NCI-H1436 (cell line): ENCODE results near the gene DGKQ.
"Not testable (repeated sequence)": the region's sequence is repeated elsewhere in the genome, so short reads cannot be mapped to it uniquely, and the experiment has no call there.

Experiments
- DNase-seq: peaks from one replicate; lab custom pipeline; 2025; lab: John Stamatoyannopoulos, UW

DGKQ gene

DNA sequence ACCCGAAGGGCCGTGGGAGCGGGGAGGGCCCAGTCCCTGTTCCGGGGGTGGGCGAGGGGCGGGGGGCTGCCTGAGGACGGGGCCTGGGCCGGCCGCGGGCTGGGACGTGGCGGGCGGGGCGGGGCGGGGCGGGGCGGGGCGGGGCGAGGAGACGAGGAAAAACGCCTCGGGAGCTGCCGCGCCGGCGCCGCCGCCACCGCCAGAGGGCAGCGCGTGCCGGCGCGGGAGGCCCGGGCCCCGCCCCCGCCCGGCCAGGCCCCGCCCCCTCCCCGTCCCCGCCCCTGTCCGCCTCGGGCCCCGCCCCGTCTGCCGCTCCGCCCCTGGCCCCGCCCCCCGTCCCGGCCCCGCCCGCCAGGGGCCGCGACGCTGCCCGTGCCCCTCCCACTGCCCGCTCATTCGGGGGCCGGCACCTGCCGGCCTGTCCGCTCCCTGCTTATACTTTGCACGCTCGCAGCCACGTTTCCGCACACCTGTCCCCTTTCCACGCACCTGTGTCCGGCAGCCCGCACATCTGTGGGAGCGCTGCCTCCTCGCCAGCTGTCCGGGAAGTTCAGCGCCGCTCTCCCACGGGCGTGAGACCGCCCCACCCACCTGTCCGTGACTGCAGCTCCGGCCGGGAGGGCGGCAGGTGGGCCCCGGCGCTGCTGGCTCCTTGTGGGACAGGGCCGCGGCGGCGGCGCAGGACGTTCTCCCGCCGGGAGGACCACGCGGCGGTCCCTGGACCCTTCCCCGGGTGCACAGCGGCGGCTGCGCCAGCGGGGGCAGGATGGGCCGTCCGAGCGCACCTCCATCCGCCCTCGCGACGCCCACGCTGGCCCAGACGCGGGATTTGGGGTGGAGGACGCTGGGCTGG, 36.4 kb upstream of the DGKQ start:
- DNase-seq = peak; percentile 61

DNA sequence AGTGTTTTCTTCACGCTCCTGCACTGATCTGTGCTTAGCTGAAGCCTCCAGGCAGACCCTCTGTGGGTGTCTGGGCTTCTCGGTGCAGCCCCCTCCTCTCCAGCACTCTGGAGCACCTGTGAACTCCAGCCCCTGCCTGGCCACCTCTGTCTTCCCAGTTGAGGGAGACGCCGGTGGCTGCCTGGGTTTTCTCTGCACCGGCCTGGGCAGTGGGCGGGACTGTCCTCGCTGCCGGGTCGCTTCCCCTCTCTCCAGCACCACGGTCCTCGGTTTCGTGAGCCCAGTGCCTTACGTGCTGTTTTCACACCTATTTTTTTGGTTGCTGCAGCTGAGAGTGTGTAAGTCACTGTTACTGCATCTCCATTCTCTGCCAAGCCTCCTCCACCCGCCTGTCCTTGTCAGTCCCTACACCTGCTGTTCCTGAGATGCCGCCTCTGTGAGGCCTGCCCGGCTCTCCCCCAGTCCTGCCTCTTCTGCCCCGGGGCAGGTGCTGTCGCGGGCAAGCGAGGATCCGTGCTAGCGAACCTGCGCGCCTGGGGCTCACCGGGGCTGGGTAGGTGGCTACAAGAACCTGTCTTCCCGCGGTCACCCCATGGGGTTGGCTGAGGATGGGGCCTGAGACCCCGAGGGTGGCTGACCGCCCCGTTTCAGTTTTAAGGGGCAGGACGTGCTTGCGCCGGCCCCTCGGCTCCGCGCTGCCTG, 35.6 kb upstream of the DGKQ start:
- no peak for DNase-seq

DNA sequence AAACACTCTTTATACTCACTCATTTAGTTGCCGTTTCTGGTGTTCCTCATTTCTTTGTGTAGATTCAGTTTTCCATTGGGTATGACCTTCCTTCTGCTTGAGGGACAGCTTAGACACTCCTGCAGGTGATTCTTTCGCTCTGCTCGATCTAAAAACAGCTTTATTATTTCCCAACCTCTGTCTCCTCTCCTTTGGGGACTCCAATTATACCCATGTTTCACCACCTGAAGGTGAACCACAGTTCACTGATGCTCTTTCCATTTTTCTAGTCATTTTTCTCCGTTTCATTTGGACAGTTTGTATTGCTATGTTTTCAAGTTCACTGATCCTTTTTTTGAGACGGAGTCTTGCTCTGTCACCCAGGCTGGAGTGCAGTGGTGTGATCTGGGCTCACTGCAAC, 33.5 kb upstream of the DGKQ start:
- no peak for DNase-seq

DNA sequence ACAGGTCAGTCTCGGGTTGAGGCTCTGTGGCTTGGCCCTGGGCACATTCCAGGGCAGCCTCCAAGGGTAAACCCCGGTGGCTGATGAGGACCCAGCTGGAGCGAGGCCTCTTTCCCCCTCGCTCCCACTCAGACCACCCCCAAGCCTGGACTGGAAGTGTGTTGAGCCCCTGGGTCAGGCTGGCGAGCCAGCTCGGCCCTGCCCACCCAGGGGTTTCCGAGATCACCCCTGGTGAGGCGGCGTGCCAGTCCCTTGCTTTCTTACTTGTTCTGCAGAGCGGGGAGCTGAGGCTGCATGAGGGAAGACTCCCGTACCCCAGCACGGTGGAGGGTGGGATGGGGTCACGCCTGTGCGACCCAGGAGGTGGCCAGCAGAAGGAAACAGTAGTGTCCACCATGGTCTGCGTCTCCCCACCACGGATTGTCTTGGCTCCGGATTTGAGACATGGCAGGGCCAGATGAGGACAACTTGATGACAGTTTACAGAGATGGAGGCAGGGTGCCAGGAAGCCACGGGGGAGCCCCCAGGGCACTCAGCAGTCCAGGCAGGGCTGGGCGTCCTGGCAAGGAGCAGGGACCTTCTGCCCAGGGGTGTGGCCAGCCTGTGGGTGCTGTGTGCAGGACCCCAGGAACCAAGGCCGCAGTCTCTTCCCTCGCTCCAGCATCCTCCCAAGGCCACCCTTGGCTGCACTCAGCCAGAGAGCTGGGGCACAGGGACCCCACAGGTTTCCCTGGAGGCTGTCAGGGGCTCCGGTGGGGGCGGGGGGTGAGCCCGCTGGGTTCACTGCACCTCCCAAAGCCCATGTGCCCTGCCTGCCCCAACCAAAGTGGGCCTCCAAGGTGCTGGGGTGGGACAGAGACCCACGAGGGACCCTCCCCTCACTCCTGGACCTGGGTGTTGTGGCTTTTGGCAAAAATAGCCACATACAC, 31.5 kb upstream of the DGKQ start:
- no peak for DNase-seq

DNA sequence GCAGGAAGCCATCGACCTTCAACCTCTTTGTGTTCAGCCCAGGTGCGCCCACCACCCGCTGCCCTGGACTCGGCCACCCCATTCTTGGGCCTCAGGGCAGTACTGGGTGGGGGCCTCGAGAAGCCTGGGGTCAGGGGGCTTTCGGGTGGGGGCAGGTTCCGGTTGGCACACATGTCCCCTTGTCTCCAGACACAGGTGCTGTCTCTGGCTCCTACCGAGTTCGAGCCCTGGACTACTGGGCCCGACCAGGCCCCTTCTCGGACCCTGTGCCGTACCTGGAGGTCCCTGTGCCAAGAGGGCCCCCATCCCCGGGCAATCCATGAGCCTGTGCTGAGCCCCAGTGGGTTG, 30.7 kb upstream of the DGKQ start:
- no peak for DNase-seq

DNA sequence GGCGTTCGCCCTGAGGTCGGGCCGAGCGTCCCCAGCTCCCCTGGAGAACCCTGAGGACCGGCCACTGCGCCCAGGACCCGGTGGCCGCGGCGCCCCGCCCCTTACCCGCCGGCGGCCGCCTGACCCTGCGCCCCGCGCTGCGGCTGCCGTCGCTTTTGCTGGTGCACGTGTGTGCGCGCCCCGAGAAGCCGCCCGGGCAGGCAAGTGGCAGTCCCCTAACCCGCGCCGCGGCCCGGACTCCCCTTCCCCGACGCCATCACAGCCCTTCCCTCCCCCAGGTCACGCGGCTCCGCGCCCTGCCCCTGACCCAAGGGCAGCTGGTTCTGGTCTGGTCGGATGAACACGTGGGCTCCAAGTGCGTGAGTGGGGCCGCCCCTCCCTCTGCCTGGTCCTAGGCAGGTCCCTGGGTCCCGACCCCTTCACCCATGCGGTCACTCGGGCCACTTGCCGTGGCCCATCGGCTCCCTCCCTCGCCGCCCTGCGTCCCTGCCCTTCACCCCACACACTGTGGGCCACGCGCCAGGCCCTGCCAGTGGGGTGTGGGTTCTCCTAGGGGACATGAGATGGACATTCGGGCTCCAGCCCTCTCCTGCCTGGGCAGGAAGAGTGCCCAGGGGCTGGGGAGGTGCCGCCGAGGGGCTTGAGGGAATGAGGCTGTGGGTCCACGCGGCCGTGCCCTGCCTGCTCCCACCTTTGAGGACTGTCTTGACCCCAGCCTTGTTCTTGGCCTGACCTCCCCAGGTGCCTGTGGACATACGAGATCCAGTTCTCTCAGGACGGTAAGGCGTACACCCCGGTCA, 30.1 kb upstream of the DGKQ start:
- DNase-seq = no peak

- no peak for DNase-seq
These were observed 29.4 kb upstream of the DGKQ start for GRCh38 chr4:1002631-1003251.

GRCh38 chr4:1002131-1002630, 28.8 kb upstream of the DGKQ start:
- no peak for DNase-seq

GRCh38 chr4:1001561-1002130, 28.3 kb upstream of the DGKQ start:
- no peak for DNase-seq

GRCh38 chr4:1000686-1001260, 27.4 kb upstream of the DGKQ start:
- no peak for DNase-seq

GRCh38 chr4:999882-1000425, 26.6 kb upstream of the DGKQ start:
- no peak for DNase-seq

DNA sequence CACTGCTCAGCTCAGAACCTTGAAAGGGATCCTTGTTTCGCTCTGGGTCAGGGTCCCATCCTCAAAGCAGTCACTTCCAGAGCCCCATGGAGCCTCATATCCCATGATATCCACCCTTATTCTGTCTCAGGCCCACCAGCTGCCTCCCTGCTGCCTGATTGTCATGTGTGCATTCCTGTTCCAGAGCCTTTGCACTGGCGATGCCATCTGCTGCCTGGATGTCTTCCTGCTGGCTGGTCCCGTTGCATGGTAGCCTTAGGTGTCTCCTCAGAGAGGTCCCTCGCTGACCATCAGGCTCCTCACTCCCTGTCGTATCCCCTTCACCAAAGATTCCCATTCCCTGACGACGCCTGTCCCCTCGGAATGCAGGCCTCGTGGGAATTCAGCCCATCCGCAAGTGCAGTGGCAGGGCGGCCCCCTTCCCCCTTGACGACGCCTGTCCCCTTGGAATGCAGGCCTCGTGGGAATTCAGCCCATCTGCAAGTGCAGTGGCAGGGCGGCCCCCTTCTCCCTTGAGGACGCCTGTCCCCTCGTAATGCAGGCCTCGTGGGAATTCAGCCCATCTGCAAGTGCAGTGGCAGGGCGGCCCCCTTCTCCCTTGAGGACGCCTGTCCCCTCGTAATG, 26.0 kb upstream of the DGKQ start:
- DNase-seq = not testable (repeated sequence)

- DNase-seq = no peak
These were observed 24.8 kb upstream of the DGKQ start for GRCh38 chr4:998096-998691.

DNA sequence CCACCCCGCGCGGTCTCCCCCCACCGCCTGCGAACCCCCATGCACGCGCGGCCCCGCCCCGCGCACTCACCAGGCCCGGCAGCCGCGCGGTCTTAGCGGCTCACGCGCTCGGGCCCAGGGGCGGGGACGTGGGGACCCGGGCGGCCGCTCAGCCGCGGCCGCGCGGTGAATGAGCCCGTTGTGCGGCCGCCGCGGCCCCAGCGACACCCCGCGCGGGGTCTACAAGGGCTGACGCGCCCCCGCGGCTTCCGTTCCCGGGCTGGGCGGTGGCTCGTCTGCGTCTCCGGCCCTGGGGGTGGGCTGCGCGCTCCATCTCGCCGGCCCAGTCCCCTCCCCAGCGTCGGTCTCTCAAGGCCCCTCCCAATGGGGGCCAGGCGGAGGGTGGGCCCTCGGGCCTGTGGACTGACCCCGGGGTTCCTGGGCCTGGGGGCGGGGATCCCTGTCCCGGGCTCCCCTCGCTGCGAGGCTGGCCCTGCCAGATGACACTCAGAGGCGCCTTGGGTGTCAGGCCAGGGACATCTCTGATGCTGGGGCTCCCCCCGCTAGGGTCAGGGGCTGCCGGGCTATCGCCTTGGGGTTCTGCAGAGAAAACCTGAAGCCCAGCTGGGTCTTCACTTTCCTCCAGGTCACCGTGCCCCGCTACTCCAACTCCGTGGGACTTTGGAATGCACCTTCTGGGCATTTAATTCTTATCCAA, 24.2 kb upstream of the DGKQ start:
- no peak for DNase-seq

DNA sequence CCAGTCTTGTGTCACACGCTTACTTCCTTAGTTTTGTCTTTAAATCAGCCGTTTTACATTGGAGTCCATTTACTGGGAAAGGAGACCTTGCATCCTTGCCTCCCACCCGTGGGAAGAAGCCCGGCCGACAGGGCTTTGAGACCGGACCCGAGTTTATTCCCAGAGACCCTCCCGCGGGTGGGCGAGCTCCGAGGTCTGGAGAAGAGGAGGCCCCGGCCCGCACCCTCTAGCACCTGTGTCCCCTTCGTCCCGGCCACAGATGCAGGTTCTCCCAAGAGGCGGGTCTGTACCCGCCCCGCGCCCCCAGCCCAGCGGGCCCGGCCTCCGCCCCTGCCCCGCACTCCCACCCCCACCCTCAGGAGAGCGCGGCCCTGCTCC, 23.6 kb upstream of the DGKQ start:
- DNase-seq = no peak

GRCh38 chr4:996030-996996, 22.9 kb upstream of the DGKQ start:
- DNase-seq = no peak

- no peak for DNase-seq
These were observed 22.1 kb upstream of the DGKQ start for GRCh38 chr4:995311-996026.
